HCT116 (cell line): ENCODE data around the gene MSI2. TPM values are rescaled to one million over a fixed set of nuclear protein-coding genes. Genes with fewer than 3 reads are reported as not detected.

Experiments used
- ATAC-seq: fragments of 200-7000 bp; cut with Tn5 transposase; 2 replicates; pipeline ENCODE4 v1.9.1; 2020; ENCODE audit warnings: mild to moderate bottlenecking, moderate library complexity
- BruUV-seq: library from RNA; stranded (reverse); fragments of 400-500 nt; replicated peaks from 2 replicates; lab custom pipeline; 2021; lab: Mats Ljungman, UMichigan
- CTCF ChIA-PET: fragments of 300-600 bp; sonication (Branson Sonifier 250); formaldehyde crosslinking; loops from one replicate; lab custom pipeline; 2021; ENCODE audit warnings: antibody characterized with exemption; lab: Charles Lee
- POLR2A ChIA-PET: fragments of 300-600, 350-600 bp; sonication (Branson Sonifier 250); formaldehyde crosslinking; loops from one replicate; lab custom pipeline; 2021; ENCODE audit warnings: antibody characterized with exemption; lab: Charles Lee
- RAD21 ChIA-PET, 2 experiments: fragments of 300-600 bp; sonication (Branson Sonifier 250); formaldehyde crosslinking; loops; one replicate each; lab custom pipeline; 2023; ENCODE audit warnings: low total read pairs in 2 of 2; ENCODE audit not compliant: uncharacterized antibody in 2 of 2, unreplicated experiment in 2 of 2, low non-redundant PET in 1 of 2; lab: Charles Lee
- DNase-seq: peaks from one replicate; pipeline ENCODE4 v3.0.0-alpha.2; 2010; ENCODE audit warnings: low read depth, low spot score
- H2AFZ ChIP-seq: fragments of 200-600 bp; shearing (Covaris generic), sonication (generic); 2 replicates; pipeline ENCODE4 v1.6.1; 2017; ENCODE audit warnings: low read depth, mixed run types, mixed read lengths, antibody characterized with exemption, low read length; ENCODE audit not compliant: poor library complexity, severe bottlenecking
- H3K27ac ChIP-seq: 2 replicates; pipeline ENCODE4 v1.5.1; 2012; ENCODE audit warnings: low read depth, low read length
- H3K27me3 ChIP-seq: fragments of 200-600 bp; sonication (generic); 2 replicates; pipeline ENCODE4 v1.6.1; 2016; ENCODE audit warnings: mixed run types, low read length, mixed read lengths; ENCODE audit not compliant: insufficient read depth
- H3K36me3 ChIP-seq, 2 experiments: fragments of 200-500 bp in 1 of 2; fragments of 200-600 bp in 1 of 2; sonication (Bioruptor generic) in 1 of 2; sonication (generic) in 1 of 2; 2 replicates each; pipeline versions ENCODE4 v1.5.1 to v1.6.1; 2014 to 2016; ENCODE audit warnings: low read length in 2 of 2, inconsistent platforms in 1 of 2, mixed read lengths in 1 of 2, mixed run types in 1 of 2; ENCODE audit not compliant: insufficient read depth in 2 of 2, control insufficient read depth in 1 of 2
- H3K4me1 ChIP-seq, 2 experiments: fragments of 200-600 bp in 1 of 2; sonication (generic) in 1 of 2; 2 replicates each; pipeline versions ENCODE4 v1.5.1 to v1.6.1; 2012 to 2017; ENCODE audit warnings: low read length in 2 of 2, inconsistent platforms in 1 of 2, mild to moderate bottlenecking in 1 of 2, mixed read lengths in 1 of 2, mixed run types in 1 of 2, moderate library complexity in 1 of 2; ENCODE audit not compliant: insufficient read depth in 2 of 2, control insufficient read depth in 1 of 2
- H3K4me2 ChIP-seq: fragments of 200-600 bp; sonication (generic); 2 replicates; pipeline ENCODE4 v1.6.1; 2017; ENCODE audit warnings: mixed run types, low read length, mixed read lengths
- H3K4me3 ChIP-seq, 2 experiments: fragments of 200-600 bp in 1 of 2; sonication (generic) in 1 of 2; replicated peaks in 1 of 2; 2 replicates each; pipeline ENCODE4 v1.5.1; 2011 to 2016; ENCODE audit warnings: low read length in 2 of 2, control low read depth in 1 of 2, low read depth in 1 of 2, mild to moderate bottlenecking in 1 of 2, mixed read lengths in 1 of 2, mixed run types in 1 of 2
- H3K79me2 ChIP-seq: fragments of 200-600 bp; sonication (generic); 2 replicates; pipeline ENCODE4 v1.6.1; 2017; ENCODE audit warnings: mild to moderate bottlenecking, mixed run types, low read length, moderate library complexity, mixed read lengths; ENCODE audit not compliant: insufficient read depth
- H3K9ac ChIP-seq: fragments of 200-600 bp; sonication (generic); 2 replicates; pipeline ENCODE4 v1.6.1; 2016; ENCODE audit warnings: low read length, mixed read lengths
- H3K9me2 ChIP-seq: fragments of 200-600 bp; sonication (generic), shearing (Covaris generic); 2 replicates; pipeline ENCODE4 v1.6.1; 2017; ENCODE audit warnings: mixed run types, mild to moderate bottlenecking, moderate library complexity; ENCODE audit not compliant: insufficient read depth
- H3K9me3 ChIP-seq, 2 experiments: fragments of 200-500 bp in 1 of 2; fragments of 200-600 bp in 1 of 2; sonication (Bioruptor generic) in 1 of 2; sonication (generic) in 1 of 2; 2 replicates each; pipeline ENCODE4 v1.6.1; 2014 to 2017; ENCODE audit warnings: low read length in 2 of 2, mixed read lengths in 2 of 2, inconsistent platforms in 1 of 2, low read depth in 1 of 2, mild to moderate bottlenecking in 1 of 2, mixed run types in 1 of 2, moderate library complexity in 1 of 2; ENCODE audit not compliant: control insufficient read depth in 1 of 2, insufficient read depth in 1 of 2
- H4K20me1 ChIP-seq: fragments of 200-600 bp; sonication (generic), shearing (Covaris generic); 2 replicates; pipeline ENCODE4 v1.6.1; 2017; ENCODE audit warnings: mixed run types, mild to moderate bottlenecking, moderate library complexity; ENCODE audit not compliant: insufficient read depth
- CBX3 ChIP-seq: IDR thresholded peaks from 2 replicates; pipeline ENCODE4 v1.6.1; 2012; ENCODE audit warnings: low read depth
- CEBPB ChIP-seq: IDR thresholded peaks from 2 replicates; pipeline ENCODE4 v1.6.1; 2012; ENCODE audit warnings: low read depth
- EGR1 ChIP-seq: IDR thresholded peaks from 2 replicates; pipeline ENCODE4 v1.6.1; 2012; ENCODE audit warnings: low read depth
- ELF1 ChIP-seq: IDR thresholded peaks from 2 replicates; pipeline ENCODE4 v1.6.1; 2012; ENCODE audit warnings: low read depth, borderline replicate concordance
- EZH2 ChIP-seq: fragments of 200-600 bp; sonication (generic); IDR thresholded peaks from 2 replicates; pipeline ENCODE4 v1.6.1; 2017; ENCODE audit warnings: antibody characterized with exemption, mixed run types
- EZH2phosphoT487 ChIP-seq: fragments of 200-600 bp; IDR thresholded peaks from 2 replicates; pipeline ENCODE4 v1.6.1; 2018; ENCODE audit warnings: antibody characterized with exemption, borderline replicate concordance
- FOSL1 ChIP-seq: IDR thresholded peaks from 2 replicates; pipeline ENCODE4 v1.6.1; 2012; ENCODE audit warnings: low read depth
- JUND ChIP-seq: IDR thresholded peaks from 2 replicates; pipeline ENCODE4 v1.6.1; 2012
- POLR2A ChIP-seq: IDR thresholded peaks from 2 replicates; pipeline ENCODE4 v1.7.0; 2011; ENCODE audit warnings: borderline replicate concordance; ENCODE audit not compliant: insufficient read depth, insufficient read length; ENCODE audit errors: extremely low read depth
- RAD21 ChIP-seq: IDR thresholded peaks from 2 replicates; pipeline ENCODE4 v1.6.1; 2012; ENCODE audit warnings: low read depth, mild to moderate bottlenecking
- SIN3A ChIP-seq: IDR thresholded peaks from 2 replicates; pipeline ENCODE4 v1.6.1; 2012; ENCODE audit warnings: low read depth
- SP1 ChIP-seq: IDR thresholded peaks from 2 replicates; pipeline ENCODE4 v1.6.1; 2012; ENCODE audit warnings: low read depth
- SRF ChIP-seq: IDR thresholded peaks from 2 replicates; pipeline ENCODE4 v1.6.1; 2012; ENCODE audit warnings: low read depth
- TCF7L2 ChIP-seq: IDR thresholded peaks from 2 replicates; pipeline ENCODE4 v1.7.0; 2011; ENCODE audit warnings: borderline replicate concordance, inconsistent platforms; ENCODE audit not compliant: insufficient read depth, insufficient read length; ENCODE audit errors: extremely low read depth
- YY1 ChIP-seq: IDR thresholded peaks from 2 replicates; pipeline ENCODE4 v1.6.1; 2011; ENCODE audit warnings: low read length, low read depth, moderate library complexity, mild to moderate bottlenecking; ENCODE audit not compliant: insufficient replicate concordance; ENCODE audit errors: extremely low read depth
- ZNF274 ChIP-seq: fragments of 200-500 bp; sonication (Bioruptor generic); IDR thresholded peaks from 2 replicates; pipeline ENCODE4 v1.6.1; 2014; ENCODE audit warnings: mild to moderate bottlenecking, low read depth, low read length, inconsistent platforms
- intact Hi-C: fragments of 100-400 bp; cut with micrococcal nuclease; formaldehyde crosslinking; loops from 2 replicates; pipeline ENCODE4 v1.10.0; 2022
- total RNA-seq: library from RNA; stranded (reverse); gene quantifications from one replicate; pipeline ENCODE4 v1.2.1, GENCODE V29; 2021; ENCODE audit not compliant: unreplicated experiment
- TF ChIP-seq, protein P1 (sequence below): IDR thresholded peaks from 2 replicates; pipeline ENCODE4 v1.6.1; 2011; ENCODE audit warnings: mild to moderate bottlenecking, low read length, moderate library complexity; ENCODE audit not compliant: insufficient replicate concordance; ENCODE audit errors: extremely low read depth
- TF ChIP-seq, protein P2 (sequence below): IDR thresholded peaks from 2 replicates; pipeline ENCODE4 v1.6.1; 2012
- TF ChIP-seq, protein P3 (sequence below): IDR thresholded peaks from 2 replicates; pipeline ENCODE4 v1.6.1; 2012

Gene MSI2
- total RNA-seq, 1 experiment from 2014 or later: 137 TPM

DNA sequence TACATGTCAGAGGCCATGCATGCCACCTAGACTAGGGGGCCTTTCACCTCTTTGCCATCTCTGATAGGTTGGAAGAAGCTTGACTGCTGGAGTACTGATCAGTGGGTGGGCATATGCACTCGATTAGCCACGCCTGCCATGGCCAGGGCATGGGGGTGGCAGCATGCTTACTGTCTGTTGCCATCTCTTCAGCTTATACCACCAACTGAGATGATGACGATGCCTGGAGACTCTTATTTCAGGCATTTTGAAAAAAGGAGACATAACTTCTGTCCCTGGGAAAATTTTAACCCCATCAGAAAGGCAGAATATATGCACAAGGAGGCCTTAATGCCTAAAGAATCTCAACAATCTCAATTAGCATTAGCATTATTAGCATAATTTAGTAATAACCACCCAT lies 60.8 kb downstream of the MSI2 start:
- Histone ChIP-seq H2AFZ (no peak overlapping the region), H3K4me3 (no peak overlapping the region), H3K4me2 (no peak overlapping the region), H3K36me3 (no peaks in the 10 kb centered on the region), H4K20me1 (no peaks in the 10 kb centered on the region), H3K9ac (no peak overlapping the region), H3K27ac (no peak overlapping the region), H3K4me1 (peaks cover 3 to 5% of the 10 kb centered on the region in 2 experiments; a peak in 2 of 4 replicates), H3K27me3 (no peaks in the 10 kb centered on the region), H3K79me2 (peaks cover 13% of the 10 kb centered on the region; the same call in 1 of the 2 replicates), H3K9me3 (no peaks in the 10 kb centered on the region), H3K9me2 (no peaks in the 10 kb centered on the region)
- TF ChIP-seq, protein P1, sequence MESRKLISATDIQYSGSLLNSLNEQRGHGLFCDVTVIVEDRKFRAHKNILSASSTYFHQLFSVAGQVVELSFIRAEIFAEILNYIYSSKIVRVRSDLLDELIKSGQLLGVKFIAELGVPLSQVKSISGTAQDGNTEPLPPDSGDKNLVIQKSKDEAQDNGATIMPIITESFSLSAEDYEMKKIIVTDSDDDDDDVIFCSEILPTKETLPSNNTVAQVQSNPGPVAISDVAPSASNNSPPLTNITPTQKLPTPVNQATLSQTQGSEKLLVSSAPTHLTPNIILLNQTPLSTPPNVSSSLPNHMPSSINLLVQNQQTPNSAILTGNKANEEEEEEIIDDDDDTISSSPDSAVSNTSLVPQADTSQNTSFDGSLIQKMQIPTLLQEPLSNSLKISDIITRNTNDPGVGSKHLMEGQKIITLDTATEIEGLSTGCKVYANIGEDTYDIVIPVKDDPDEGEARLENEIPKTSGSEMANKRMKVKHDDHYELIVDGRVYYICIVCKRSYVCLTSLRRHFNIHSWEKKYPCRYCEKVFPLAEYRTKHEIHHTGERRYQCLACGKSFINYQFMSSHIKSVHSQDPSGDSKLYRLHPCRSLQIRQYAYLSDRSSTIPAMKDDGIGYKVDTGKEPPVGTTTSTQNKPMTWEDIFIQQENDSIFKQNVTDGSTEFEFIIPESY: no peak
- no peak for TF ChIP-seq ZNF274
- TF ChIP-seq SP1: no peak
- no peak for TF ChIP-seq ELF1
- TF ChIP-seq CEBPB: no peak
- TF ChIP-seq EZH2: no peak
- no peak for TF ChIP-seq POLR2A
- no peak for TF ChIP-seq SRF
- TF ChIP-seq TCF7L2: no peak
- no peak for TF ChIP-seq EGR1
- no peak for TF ChIP-seq FOSL1
- no peak for TF ChIP-seq SIN3A
- TF ChIP-seq, protein P2, sequence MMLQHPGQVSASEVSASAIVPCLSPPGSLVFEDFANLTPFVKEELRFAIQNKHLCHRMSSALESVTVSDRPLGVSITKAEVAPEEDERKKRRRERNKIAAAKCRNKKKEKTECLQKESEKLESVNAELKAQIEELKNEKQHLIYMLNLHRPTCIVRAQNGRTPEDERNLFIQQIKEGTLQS: no peak
- no peak for TF ChIP-seq YY1
- TF ChIP-seq, protein P3, sequence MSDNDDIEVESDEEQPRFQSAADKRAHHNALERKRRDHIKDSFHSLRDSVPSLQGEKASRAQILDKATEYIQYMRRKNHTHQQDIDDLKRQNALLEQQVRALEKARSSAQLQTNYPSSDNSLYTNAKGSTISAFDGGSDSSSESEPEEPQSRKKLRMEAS: no peak
- TF ChIP-seq CBX3: no peak
- TF ChIP-seq EZH2phosphoT487: no peak
- no peak for TF ChIP-seq JUND
- TF ChIP-seq RAD21: no peak
- ATAC-seq: peak; percentile 40; the same call in 1 of the 2 replicates
- no TSS peak for BruUV-seq
- RAD21 ChIA-PET: no interaction called here
- intact Hi-C loops: no loop called here
- no peak for DNase-seq
- CTCF ChIA-PET: no interaction called here
- POLR2A ChIA-PET: no interaction called here
